ENCODE measurements around the gene OTOA. TPM values are rescaled to one million over a fixed set of nuclear protein-coding genes. Genes with fewer than 3 reads are reported as not detected.
A peak's percentile ranks its signal among the peaks of the same experiment; 100 is the strongest.

Gene OTOA
- total and polyA plus RNA-seq, 2 donors (not counting 3 experiments of a cell fraction or from before 2014, with no cell fraction given), result 0.22 TPM; not detected in 1

DNA sequence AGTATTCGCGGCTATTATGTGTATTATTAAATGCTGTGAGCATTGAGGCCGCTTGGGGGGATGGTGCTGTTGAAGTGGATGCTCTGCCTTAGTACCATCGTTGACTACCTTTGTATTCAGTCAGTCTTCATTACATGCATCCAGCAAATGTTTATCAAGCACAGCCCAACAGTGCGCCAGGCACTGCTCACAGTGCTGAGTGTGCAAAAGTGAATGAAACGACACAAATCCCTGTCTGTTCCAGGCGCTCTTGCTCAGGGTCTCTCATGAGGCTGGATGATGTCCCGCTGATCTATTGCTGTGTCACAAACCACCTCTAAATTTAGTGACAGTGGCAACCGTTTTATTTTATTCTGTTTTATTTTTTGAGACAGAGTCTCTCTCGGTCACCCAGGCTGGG, 53.8 kb downstream of the OTOA start:
- POLR2A ChIA-PET, result no interaction called here
- Histone ChIP-seq H3K9me1 (replicated peaks; ENCODE audit: control insufficient read depth, extremely low read depth, insufficient read depth, low read length) (no peaks in the 10 kb centered on the region), H3K27me3 (ENCODE audit: control insufficient read depth in 2 of 2, insufficient read depth in 2 of 2, low read length in 2 of 2) (no peaks in the 10 kb centered on the region), H3K4me1 (ENCODE audit: control insufficient read depth, extremely low read depth, insufficient read depth, low read length) (no peaks in the 10 kb centered on the region), H2AFZ (ENCODE audit: low read depth, low read length) (no peak overlapping the region), H3K27ac (ENCODE audit: insufficient read depth, low read depth, low read length) (no peak overlapping the region), H3K36me3 (ENCODE audit: control insufficient read depth in 2 of 2, extremely low read depth in 1 of 2, insufficient read depth in 2 of 2, low read length in 2 of 2) (no peaks in the 10 kb centered on the region), H3K79me2 (ENCODE audit: control insufficient read depth, insufficient read depth, low read length) (no peaks in the 10 kb centered on the region), H3K9me3 (replicated peaks; ENCODE audit: control insufficient read depth, insufficient read depth, low read length) (no peaks in the 10 kb centered on the region), H3K4me2 (ENCODE audit: insufficient read depth, low read length) (no peak overlapping the region), H3K4me3 (replicated peaks in 1 of 3; ENCODE audit: insufficient read depth in 1 of 3, low read depth in 1 of 3, low read length in 3 of 3) (no peak overlapping the region), H3K9ac (replicated peaks; ENCODE audit: extremely low read depth, insufficient read depth, low read length) (no peak overlapping the region), H4K20me1 (replicated peaks; ENCODE audit: control insufficient read depth, extremely low read depth, insufficient read depth, low read length) (no peaks in the 10 kb centered on the region)
- CTCF ChIA-PET, result no interaction called here
- no TSS peak for BruUV-seq (replicated peaks)
- dilution Hi-C loops (cut with MboI; ENCODE audit: extremely low pct_ligation_motif_present, low sequenced_read_pairs) (no loop called here), intact Hi-C loops (cut with micrococcal nuclease) (no loop called here)
- FAIRE-seq, result no peak
- DNase-seq (ENCODE audit: low read depth, low spot score), result no peak
- TF ChIP-seq, protein P1, sequence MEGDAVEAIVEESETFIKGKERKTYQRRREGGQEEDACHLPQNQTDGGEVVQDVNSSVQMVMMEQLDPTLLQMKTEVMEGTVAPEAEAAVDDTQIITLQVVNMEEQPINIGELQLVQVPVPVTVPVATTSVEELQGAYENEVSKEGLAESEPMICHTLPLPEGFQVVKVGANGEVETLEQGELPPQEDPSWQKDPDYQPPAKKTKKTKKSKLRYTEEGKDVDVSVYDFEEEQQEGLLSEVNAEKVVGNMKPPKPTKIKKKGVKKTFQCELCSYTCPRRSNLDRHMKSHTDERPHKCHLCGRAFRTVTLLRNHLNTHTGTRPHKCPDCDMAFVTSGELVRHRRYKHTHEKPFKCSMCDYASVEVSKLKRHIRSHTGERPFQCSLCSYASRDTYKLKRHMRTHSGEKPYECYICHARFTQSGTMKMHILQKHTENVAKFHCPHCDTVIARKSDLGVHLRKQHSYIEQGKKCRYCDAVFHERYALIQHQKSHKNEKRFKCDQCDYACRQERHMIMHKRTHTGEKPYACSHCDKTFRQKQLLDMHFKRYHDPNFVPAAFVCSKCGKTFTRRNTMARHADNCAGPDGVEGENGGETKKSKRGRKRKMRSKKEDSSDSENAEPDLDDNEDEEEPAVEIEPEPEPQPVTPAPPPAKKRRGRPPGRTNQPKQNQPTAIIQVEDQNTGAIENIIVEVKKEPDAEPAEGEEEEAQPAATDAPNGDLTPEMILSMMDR (IDR thresholded peaks at IDR 0.05; ENCODE audit: extremely low read depth in 1 of 2, insufficient read depth in 1 of 2, low read depth in 1 of 2, low read length in 2 of 2), result no peak
- TF ChIP-seq JUN (IDR thresholded peaks at IDR 0.05; ENCODE audit: borderline replicate concordance, insufficient read depth, insufficient read length, low read depth), result no peak
- TF ChIP-seq, protein P2, sequence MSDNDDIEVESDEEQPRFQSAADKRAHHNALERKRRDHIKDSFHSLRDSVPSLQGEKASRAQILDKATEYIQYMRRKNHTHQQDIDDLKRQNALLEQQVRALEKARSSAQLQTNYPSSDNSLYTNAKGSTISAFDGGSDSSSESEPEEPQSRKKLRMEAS (IDR thresholded peaks at IDR 0.05; ENCODE audit: insufficient read depth, insufficient read length), result no peak
- no peak for TF ChIP-seq GATA2 (IDR thresholded peaks at IDR 0.05; ENCODE audit: insufficient read depth, insufficient read length, low read depth, low read length)
- no peak for TF ChIP-seq EZH2 (IDR thresholded peaks at IDR 0.05; ENCODE audit: borderline replicate concordance, low read depth, low read length, severe bottlenecking)

DNA sequence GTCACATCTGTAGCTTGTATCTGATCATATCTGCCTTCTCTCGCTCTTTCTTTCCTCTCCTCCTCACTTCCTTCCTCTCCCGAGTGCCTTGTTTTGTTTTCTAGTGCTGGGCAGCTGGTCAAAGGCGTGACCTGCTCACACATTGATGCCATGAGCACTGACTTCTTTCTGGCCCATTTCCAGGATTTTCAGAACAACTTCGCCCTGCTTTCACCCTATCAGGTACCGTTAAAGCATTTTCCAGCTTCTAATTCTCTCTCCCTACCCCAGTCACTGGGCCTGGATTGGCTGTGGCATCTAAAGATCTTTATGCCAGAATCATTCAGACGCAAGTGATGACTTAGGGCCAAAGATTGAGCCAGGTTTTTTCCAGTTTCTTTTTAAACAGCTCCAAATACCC, 55.5 kb downstream of the OTOA start:
- no peaks in the 10 kb centered on the region for H3K9me3 ChIP-seq (replicated peaks; ENCODE audit: control insufficient read depth, insufficient read depth, low read length)
- dilution Hi-C loops (cut with MboI; ENCODE audit: extremely low pct_ligation_motif_present, low sequenced_read_pairs), result no loop called here

More for the DNA sequence above, 55.5 kb downstream of the OTOA start:
- ChIA-PET POLR2A (no interaction called here), CTCF (interaction anchor here (1.0 to 1.9 kb wide), 3 partner anchors 9 to 12 kb away, joined by 3 to 6 read pairs (median 3); no protein-coding TSS in a partner anchor)
- FAIRE-seq (no peak), DNase-seq (ENCODE audit: low read depth, low spot score) (peak; percentile 25)
- BruUV-seq (replicated peaks), result no TSS peak
- Histone ChIP-seq H3K4me1 (ENCODE audit: control insufficient read depth, extremely low read depth, insufficient read depth, low read length) (no peaks in the 10 kb centered on the region), H3K9me1 (replicated peaks; ENCODE audit: control insufficient read depth, extremely low read depth, insufficient read depth, low read length) (no peaks in the 10 kb centered on the region), H3K4me2 (ENCODE audit: insufficient read depth, low read length) (no peak overlapping the region), H3K27me3 (ENCODE audit: control insufficient read depth in 2 of 2, insufficient read depth in 2 of 2, low read length in 2 of 2) (no peaks in the 10 kb centered on the region), H3K79me2 (ENCODE audit: control insufficient read depth, insufficient read depth, low read length) (no peaks in the 10 kb centered on the region), H2AFZ (ENCODE audit: low read depth, low read length) (no peak overlapping the region), H4K20me1 (replicated peaks; ENCODE audit: control insufficient read depth, extremely low read depth, insufficient read depth, low read length) (no peaks in the 10 kb centered on the region), H3K4me3 (replicated peaks in 1 of 3; ENCODE audit: insufficient read depth in 1 of 3, low read depth in 1 of 3, low read length in 3 of 3) (no peak overlapping the region), H3K9ac (replicated peaks; ENCODE audit: extremely low read depth, insufficient read depth, low read length) (no peak overlapping the region), H3K27ac (ENCODE audit: insufficient read depth, low read depth, low read length) (no peak overlapping the region), H3K36me3 (ENCODE audit: control insufficient read depth in 2 of 2, extremely low read depth in 1 of 2, insufficient read depth in 2 of 2, low read length in 2 of 2) (no peaks in the 10 kb centered on the region)
- TF ChIP-seq MYC (IDR thresholded peaks at IDR 0.05; ENCODE audit: low read depth, low read length) (no peak), GATA2 (IDR thresholded peaks at IDR 0.05; ENCODE audit: insufficient read depth, insufficient read length, low read depth, low read length) (peak; percentile 13)
- intact Hi-C loops (cut with micrococcal nuclease), result no loop called here

All from endothelial cell of umbilical vein (primary cell).